H4 (cell line): Measurements from ENCODE around the gene IL16. TPM values are rescaled to one million over a fixed set of nuclear protein-coding genes. Genes with fewer than 3 reads are reported as not detected.

ENCODE experiments used
- DNase-seq: peaks from one replicate; pipeline ENCODE4 v3.0.0-alpha.2; 2015; ENCODE audit warnings: low spot score
- total RNA-seq: library from RNA; depleted of rRNA; stranded (reverse); fragments of >200 nt; shearing (Covaris generic); gene quantifications from 2 replicates; pipeline ENCODE4 v1.2.3, GENCODE V29; 2014

IL16 gene
- total RNA-seq, 1 experiment from 2014 or later: 0.17 TPM

DNA sequence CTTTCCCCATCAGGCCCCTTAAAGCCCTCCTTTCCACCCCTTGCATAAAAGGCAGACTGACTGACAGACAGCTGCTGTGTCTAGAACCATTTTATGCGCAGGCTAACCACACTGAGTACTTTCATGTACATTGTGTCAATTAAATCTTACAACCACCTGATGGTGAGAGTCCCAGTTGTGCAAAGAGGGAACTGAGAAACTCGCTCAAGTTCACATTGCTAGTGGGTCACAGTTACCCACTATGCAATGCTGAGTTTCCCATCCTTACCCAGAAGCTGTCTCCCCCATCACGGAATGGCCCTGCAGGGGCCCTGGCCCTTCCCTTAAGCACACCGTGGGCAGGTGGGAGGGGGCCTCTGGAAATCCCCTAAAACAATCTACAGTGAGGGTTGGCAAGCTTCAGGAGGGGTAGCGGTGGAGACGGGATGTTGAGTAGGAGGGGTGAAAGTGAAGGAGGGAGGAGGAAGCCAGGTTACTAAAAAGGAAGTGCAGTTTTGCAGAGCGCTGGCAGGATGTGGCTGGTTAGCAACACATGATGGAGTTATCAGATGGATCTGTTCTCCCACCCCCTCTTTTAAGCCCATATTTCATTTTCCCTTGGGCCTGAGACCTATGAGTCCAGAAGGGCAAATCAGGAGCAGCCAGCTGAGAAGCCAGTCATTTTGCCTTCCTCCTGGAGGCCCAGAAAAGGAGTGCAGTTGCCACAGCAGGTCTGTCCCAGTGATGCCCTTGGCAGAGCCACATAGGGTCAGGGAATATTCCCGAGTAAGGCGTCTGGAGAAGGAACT is 97.2 kb downstream of the IL16 start:
- DNase-seq: no peak

DNA sequence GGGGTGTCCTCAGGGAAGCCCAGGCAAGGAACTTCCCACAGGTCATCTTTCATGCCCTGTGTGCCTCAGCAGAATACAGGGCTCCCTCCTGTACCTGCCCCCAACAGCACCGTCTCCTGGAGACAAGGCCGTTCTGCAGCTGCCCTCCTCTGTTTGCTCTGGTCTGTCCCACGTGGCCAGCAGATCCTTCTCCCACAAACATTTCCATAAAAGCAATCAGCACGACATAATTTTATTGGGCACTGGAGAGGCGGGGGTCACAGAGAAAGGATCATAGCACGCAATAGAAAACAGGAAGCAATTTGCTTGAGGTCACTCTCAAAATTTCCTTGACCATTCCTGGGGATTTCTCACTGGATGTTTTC is 97.8 kb downstream of the IL16 start:
- DNase-seq: no peak

DNA sequence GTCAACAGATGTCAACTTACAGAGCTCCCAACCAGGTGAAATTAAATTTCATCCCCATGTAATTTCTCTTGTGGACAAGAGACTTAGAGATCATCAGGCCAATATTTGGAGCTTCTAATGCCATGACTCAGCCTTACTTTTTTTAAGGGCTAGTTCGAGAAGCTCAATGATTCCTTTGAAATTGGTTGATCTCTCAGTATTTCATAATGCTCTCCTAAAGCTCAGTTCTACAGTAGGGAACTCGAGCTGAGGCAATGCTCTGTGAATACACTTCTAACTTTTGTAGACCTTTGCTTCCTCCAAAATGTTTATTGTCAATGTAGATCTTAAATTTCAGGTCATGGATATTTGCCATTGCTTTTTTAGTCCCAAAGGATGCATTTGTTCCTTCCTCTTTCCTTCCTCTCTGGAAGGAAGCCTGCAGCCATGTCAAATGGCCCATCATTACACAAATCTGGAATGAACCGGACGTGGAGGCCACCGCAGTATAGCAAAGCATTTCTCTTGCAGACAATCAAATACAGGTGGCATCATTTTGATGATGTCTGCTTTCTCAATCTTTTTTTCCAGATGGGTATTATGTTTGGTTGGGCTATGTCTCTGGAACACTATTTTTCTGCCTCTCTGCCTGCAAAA is 98.9 kb downstream of the IL16 start:
- no peak for DNase-seq

DNA sequence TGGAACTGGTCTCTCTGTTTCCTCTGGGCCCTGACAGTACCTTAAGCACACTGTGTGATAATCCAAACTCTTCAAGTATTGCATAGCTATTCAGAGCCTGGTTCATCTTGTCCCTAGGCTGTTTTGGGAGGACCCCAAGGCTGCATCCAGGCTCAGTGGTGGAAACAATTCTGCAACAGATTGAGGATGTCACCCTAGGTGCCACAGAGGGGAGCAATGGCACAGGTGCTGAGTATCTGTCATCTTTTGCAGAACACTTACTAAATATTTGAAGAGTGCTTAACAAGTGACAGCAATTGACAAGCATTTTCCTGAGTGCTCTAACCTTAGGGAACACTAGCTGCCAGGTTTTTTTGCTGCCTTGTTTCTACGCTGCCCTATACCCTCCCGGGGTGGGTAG is 99.5 kb downstream of the IL16 start:
- DNase-seq: no peak

DNA sequence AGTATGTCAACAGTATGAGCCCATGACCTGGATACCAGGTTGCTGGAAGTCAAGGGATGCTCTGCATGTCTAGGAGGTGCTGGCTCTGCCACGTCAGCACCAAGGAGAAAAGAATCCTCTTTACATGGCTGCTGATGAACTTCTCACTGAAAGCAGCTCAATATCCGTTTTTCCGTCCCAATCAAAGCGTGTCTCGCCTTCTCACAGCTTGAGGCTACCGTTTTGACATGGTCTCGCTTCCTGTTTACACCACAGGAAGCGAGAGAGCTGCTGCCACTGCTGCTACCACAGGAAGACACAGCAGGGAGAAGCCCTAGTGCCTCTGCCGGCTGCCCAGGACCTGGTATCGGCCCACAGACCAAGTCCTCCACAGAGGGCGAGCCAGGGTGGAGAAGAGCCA is 100.0 kb downstream of the IL16 start:
- peak; percentile 37 for DNase-seq

DNA sequence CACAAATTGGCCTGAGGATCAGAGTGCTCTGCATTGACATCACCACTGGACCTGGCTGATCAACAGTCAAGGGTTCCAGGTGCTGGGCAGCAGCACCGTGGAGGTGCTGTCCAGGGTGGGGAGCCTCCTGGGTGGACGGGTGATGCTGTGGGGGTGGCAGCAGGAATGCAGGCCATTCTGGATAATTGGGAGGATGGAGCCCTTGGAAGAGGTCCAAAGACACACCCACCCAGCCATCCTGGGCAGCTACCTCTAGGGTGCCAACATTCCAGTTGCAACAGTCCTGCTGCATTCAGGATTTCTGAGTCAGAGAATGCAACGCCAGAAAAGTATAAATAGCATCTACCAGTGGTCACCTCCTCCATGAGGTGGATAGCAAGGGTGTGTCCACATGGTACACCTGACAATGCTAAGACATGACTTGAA is 100.5 kb downstream of the IL16 start:
- DNase-seq: peak; percentile 52

DNA sequence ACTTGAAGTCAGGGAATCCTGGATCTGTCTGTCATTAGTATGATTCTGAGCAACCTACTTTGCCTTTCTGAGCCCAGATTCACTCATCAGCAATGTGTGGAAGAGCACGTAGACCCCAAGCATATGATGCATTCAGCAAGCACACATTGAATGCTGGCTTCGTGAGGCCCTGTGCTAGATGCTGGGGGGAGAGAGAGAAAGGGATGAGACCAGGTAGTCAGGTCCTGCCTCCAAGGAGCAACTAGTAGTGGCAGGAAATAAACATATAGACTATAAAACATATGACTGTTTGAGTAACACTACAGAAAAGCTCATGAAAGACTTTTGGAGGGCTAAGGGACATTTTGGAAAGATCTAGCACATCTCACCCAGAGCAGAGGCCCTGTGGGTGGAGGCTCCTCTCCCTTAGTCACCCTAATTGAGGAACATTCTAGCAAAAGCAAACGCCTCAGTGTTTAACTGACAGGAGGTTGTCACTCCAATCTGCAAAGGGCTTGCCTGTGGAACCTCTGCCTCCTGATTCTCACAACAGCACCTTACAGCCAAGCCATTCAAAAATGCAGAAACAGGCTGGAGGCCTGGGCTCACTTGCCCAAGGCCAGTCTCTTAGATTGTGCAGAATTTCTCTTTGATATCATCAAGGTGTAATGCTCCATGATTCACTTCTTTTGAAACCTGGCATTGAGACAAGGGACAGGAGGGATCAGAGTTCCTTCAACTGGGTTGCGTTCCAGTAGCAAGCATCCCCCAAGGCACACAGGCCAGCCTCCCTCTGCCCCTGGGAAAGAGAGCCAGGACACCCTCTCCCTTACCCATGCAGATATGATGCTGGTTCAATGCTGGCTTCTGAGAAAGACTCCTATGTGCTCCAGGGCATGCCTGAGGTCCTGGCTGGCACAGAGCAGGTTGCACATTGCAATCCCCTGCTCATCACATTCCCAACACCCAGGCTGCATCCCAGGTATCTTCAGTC is 101.2 kb downstream of the IL16 start:
- no peak for DNase-seq

DNA sequence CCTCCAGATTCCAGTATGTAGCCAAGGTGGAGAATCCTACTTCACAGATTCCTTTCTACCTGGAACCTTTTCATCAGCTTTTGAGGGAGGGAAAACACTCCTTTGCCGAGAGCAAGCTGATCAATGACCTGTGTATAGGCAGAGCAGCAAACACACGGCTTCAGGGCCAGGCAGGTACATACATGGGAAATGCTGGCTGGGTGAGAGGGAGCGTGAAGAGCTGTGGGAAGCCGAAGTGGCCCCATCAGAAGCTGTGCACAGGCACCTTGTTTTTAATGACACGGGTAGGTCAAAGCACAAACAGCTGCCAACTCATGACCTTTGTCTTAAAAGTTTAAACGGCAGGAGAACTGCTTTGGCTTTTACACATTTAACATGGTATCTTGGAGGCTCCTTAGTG is 101.9 kb downstream of the IL16 start:
- DNase-seq: no peak

DNA sequence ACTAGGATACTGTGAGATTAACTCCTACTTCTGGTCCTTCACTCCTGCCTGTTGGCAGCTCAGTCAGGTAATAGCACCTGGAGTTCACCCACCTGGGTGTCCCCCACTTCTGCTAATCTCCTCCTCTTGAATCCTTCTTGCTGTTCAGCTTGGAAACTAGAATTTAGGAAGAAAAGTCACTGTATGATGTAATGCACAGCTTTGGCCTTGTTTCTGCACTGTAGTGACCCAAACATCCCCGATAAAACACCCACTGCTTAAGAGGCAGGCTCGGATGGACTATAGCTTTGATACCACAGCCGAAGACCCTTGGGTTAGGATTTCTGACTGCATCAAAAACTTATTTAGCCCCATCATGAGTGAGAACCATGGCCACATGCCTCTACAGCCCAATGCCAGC is 102.5 kb downstream of the IL16 start:
- no peak for DNase-seq

DNA sequence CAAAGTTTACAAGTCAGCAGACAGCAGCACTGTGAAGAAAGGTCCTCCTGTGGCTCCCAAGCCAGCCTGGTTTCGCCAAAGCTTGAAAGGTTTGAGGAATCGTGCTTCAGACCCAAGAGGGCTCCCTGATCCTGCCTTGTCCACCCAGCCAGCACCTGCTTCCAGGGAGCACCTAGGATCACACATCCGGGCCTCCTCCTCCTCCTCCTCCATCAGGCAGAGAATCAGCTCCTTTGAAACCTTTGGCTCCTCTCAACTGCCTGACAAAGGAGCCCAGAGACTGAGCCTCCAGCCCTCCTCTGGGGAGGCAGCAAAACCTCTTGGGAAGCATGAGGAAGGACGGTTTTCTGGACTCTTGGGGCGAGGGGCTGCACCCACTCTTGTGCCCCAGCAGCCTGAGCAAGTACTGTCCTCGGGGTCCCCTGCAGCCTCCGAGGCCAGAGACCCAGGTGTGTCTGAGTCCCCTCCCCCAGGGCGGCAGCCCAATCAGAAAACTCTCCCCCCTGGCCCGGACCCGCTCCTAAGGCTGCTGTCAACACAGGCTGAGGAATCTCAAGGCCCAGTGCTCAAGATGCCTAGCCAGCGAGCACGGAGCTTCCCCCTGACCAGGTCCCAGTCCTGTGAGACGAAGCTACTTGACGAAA is 103.1 kb downstream of the IL16 start:
- no peak for DNase-seq

DNA sequence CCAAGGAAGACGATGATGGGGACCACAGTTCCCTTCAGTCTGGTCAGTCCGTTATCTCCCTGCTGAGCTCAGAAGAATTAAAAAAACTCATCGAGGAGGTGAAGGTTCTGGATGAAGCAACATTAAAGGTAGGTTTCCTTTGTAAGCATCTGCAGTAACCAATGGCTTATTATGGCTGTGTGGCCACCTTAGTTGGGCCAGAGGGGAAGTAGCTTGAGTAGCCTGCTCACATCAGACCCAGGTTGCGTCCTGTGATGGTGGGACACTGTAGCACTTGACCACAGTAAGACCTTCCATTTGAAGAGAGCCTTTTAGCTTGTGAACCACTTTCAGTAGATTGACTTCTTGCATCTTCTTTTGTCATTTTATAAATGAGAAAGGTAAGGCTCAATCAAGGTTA is 104.7 kb downstream of the IL16 start:
- no peak for DNase-seq

DNA sequence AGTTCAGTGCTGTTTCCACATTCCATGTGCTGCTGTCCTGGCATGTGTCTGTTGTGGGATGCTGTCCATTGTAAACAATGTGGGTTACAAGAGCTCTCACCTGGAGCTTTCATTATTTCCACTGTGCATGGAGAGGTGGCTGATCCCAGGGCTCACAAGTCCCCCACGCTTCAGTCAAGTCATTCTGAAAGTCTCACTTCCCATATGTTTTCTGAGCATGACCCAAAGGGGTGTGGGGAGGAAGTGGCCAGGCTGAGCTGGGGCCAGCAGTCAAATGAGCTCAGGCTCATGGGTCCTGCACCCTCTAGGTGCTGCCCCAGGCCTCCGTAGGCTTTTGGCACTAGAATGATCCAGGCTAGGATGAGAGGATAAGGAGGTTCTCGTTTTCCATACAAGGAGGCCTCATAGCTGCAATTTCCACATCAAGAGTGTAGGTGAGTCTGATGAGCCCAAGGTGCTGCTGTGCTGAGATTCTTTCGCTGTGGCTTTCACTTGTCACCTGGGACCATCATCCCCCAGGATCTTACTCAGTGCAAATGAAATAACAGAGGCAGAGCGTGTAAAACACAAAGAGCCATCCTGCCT is 105.2 kb downstream of the IL16 start:
- no peak for DNase-seq

DNA sequence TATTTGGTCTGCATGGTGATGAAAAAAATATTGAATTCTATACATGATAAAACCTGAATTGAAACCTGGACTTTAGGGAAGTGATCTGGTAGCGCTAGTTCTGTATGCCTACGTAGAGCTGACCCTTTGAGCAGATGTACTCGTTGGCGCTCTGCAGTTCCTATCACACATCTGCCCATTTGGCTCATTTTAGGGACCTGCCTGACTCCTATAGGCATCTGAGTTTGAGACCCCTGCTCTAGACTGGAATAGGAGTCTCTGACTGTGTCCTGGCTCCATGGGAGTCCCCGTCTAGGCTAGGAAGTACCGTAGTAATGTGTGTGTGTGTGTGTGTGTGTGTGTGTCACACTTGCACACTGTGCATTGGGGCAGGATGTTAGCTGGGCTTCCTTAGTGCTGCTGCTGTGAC is 106.0 kb downstream of the IL16 start:
- no peak for DNase-seq

DNA sequence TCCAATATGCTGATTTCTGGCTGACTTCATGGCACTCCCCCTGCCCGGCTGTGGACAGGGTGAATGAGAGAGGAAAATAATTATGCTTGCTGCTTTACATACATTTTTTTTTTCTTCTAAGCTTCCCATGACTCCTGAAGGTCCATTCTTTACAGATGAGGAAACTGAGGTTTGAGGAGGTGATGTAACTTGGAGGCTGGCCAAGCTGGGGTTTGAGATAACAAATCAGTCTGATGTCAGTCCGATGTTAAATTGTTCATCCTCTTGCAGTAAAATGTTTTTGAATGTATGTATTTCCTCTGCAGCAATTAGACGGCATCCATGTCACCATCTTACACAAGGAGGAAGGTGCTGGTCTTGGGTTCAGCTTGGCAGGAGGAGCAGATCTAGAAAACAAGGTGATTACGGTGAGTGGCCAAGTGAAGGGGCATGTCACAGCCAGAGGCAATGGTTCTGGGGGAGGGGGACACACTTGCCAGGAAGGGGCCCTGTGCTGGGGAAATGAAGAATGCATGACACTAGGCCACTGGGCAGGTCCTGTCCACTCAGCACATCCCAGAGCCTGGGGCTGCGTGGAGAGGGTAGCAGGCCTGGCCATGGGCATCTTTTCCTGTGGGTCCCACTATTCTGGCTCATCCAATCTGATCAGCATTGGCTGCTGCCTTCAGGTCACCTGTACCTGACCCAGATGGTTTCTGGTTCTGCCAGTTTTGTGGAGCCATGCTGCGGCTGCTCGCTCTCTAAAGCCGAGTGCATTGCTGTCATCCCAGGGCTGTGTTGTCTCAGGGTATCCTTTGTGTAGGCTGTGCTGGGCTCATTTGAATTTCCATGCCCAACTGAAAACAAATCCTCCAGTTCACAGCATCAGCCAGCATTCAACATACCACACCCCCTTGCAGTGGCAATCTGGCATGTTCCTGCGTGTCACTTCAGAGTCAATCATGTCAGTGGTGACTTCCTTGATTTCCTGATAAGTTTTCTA is 106.9 kb downstream of the IL16 start:
- no peak for DNase-seq

DNA sequence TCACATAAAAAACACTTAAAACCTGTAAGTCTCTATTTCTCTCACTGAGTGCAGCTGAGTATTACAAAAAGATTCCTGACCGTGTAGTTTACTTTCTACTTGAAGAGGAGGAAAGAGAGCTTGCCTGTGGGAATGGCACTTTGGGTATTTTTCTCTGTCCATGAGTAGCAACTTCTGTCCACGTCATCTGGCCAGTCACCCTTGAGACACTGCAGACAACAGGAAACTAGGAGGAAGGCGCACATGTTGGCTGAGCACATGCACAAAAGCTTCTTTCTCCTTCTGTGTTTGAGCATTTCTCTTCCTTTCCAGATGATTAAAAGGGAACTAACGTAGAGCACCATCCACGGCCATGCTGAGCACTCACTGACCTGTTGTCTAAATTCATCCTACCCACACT is 107.5 kb downstream of the IL16 start:
- DNase-seq: no peak

DNA sequence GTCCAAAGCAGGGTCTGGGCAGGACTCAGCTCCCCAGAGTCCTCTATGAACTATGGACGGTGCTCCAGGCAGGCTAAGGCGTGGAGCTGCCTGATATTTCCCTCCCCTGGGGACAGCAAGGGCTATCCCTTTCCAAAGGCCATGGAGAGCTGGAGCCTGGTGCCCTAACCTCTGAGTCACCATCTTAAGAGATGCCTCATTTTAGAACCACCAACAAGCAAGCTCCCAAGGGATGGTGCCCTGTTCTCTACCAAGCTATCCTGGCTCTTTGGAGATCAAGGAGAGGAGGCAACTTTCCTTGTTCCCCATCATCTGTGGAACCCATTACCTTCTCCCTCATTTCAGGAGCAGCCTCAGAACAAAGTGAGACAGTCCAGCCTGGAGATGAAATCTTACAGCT is 111.6 kb downstream of the IL16 start:
- DNase-seq: no peak

DNA sequence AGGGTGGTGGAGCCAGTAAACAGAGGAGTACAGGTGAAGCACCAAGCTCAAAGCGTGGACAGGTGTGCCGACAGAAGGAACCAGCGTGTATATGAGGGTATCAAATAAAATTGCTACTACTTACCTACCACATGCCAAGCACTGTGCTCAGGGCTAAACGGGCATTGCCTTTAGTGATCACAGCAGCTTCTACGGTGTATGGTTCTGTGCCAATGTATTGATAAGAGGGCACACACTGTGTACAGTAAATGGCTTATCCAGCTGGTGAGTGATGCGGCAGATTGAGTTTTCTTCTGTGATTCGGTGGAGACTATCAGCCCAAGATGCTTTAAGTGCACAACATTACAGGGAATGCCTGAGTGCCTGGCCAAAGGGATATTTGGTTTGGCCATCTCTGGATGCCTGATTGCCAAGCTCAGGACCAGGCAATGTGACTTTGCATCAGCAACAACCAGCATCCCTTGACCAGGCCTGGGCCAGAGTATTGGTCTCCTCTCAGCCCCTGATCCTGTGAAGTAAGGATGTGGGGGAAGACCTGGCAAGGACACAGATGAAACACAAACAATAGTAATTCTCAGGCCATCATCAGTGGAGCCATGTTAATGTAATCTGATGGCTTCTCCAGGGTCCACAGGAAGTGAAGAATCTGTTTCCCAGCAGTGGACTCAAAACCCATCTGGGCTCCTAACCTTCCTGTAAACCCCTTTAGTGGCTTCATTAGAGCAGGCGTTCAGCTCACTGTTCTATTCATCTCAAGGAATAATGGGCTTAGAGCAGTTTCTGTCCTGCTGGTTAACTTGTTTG is 113.2 kb downstream of the IL16 start:
- DNase-seq: no peak

DNA sequence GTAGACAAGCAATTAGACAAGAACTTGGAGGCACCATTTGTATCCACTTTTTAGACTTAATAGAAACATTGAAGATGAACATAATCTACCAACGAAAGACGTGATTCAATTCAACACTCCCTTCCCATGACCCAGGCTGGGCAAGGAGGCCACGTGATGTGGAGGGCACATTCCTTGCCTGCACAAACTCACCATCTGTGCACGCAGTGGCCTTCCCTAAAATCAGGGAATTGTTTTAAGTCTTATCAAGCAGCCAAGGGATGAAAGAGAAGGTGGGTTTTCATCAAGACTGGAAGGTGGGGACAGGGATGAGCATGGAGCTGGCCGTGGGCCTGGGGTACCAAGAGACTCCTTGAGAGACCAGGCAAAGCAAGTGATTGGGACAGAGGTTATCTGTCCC is 113.8 kb downstream of the IL16 start:
- DNase-seq: no peak

DNA sequence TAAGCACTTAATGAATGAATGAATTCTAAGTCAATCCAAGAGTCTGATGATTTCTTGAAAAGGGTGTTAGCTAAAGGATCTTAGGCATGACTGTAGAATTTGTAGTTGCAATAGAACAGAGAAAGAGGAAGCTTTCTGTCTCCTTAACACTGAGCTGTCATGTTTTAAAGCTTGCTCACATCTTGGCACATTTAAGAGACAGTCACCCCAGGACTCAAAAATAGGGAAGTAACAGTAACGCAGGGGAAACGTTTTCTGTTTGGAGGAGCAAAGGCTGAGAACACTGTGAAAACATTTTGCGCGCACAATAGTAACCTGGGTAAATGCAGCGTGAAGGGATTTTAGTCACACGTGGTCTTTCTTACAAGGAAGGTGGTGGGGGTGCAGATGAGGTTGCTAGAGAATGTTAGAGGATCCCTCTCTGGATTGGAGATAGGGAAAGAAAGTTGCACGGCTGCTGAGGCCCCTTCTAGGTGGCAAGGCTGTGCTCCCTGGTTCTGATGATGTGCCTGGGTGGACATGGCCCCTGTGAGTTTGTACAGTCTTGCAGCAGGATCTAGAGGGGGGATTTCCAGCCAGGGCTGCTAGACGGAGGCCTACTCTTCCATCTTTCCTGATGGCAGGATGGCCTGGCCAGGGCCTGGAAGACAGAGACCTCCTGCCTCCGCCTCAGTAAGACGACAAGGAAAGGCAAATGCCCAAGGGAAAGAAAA is 115.2 kb downstream of the IL16 start:
- no peak for DNase-seq
